ENCODE measurements around the gene SPINDOC. TPM values are rescaled to one million over a fixed set of nuclear protein-coding genes. Genes with fewer than 3 reads are reported as not detected.
"Not testable (repeated sequence)": the region's sequence is repeated elsewhere in the genome, so short reads cannot be mapped to it uniquely, and the experiment has no call there.

Gene SPINDOC
- total and polyA plus RNA-seq, 2 experiments from 2014 or later = 0.86 to 15.3 TPM

GRCh38 chr11:63802637-63803414, 10.4 kb upstream of the SPINDOC start:
- H3K27ac ChIP-seq = peak overlapping the region; percentile 27
- TF ChIP-seq EZH2phosphoT487 (IDR thresholded peaks at IDR 0.05; ENCODE audit: insufficient read depth, low read depth) = no peak
- no peak for TF ChIP-seq EZH2 (IDR thresholded peaks at IDR 0.05; ENCODE audit: insufficient read depth, poor library complexity, severe bottlenecking)
- 51 to 52% methylated on average over 10 of the region's 10 CpGs for WGBS, 2 experiments (ENCODE audit: low coverage in 1 of 2, low lambda C conversion rate in 2 of 2, missing lambda C conversion rate in 2 of 2)
- peak overlapping the region; percentile 0 for H3K4me2 ChIP-seq (ENCODE audit: unreplicated experiment)
- no peak overlapping the region for H3K9ac ChIP-seq
- H2AFZ ChIP-seq = no peak overlapping the region
- H3K9me2 ChIP-seq (ENCODE audit: insufficient read depth) = no peaks in the 10 kb centered on the region
- no peak overlapping the region for H3K4me3 ChIP-seq
- in situ Hi-C loops (cut with MboI) = no loop called here
- no peaks in the 10 kb centered on the region for H3K79me2 ChIP-seq (ENCODE audit: insufficient read depth)
- peaks cover 4% of the 10 kb centered on the region; the same call in 1 of the 2 replicates for H3K4me1 ChIP-seq (ENCODE audit: insufficient read depth)
- DNase-seq = peak; percentile 76
- no peaks in the 10 kb centered on the region for H3K27me3 ChIP-seq (replicated peaks; ENCODE audit: insufficient read depth)
- H3F3A ChIP-seq (ENCODE audit: insufficient read depth) = no peaks in the 10 kb centered on the region
- no peaks in the 10 kb centered on the region for H3K36me3 ChIP-seq (ENCODE audit: low read depth)
- no peaks in the 10 kb centered on the region for H3K9me3 ChIP-seq (ENCODE audit: low read depth)
- no peaks in the 10 kb centered on the region for H4K20me1 ChIP-seq (ENCODE audit: insufficient read depth)

GRCh38 chr11:63804259-63804658, 9.0 kb upstream of the SPINDOC start:
- H3K4me1 ChIP-seq (ENCODE audit: insufficient read depth) = peaks cover 4% of the 10 kb centered on the region; the same call in 1 of the 2 replicates
- 92 to 94% methylated on average over 6 of the region's 6 CpGs for WGBS, 2 experiments (ENCODE audit: low coverage in 1 of 2, low lambda C conversion rate in 2 of 2, missing lambda C conversion rate in 2 of 2)
- H3K27ac ChIP-seq = no peak overlapping the region
- H3K9me2 ChIP-seq (ENCODE audit: insufficient read depth) = no peaks in the 10 kb centered on the region
- no peak overlapping the region for H3K9ac ChIP-seq
- in situ Hi-C loops (cut with MboI) = no loop called here
- TF ChIP-seq EZH2phosphoT487 (IDR thresholded peaks at IDR 0.05; ENCODE audit: insufficient read depth, low read depth) = no peak
- TF ChIP-seq EZH2 (IDR thresholded peaks at IDR 0.05; ENCODE audit: insufficient read depth, poor library complexity, severe bottlenecking) = no peak
- H2AFZ ChIP-seq = no peak overlapping the region
- no peaks in the 10 kb centered on the region for H3F3A ChIP-seq (ENCODE audit: insufficient read depth)
- no peaks in the 10 kb centered on the region for H3K79me2 ChIP-seq (ENCODE audit: insufficient read depth)
- no peaks in the 10 kb centered on the region for H3K36me3 ChIP-seq (ENCODE audit: low read depth)
- H4K20me1 ChIP-seq (ENCODE audit: insufficient read depth) = no peaks in the 10 kb centered on the region
- no peak overlapping the region for H3K4me3 ChIP-seq
- H3K27me3 ChIP-seq (replicated peaks; ENCODE audit: insufficient read depth) = no peaks in the 10 kb centered on the region
- H3K9me3 ChIP-seq (ENCODE audit: low read depth) = no peaks in the 10 kb centered on the region
- no peak overlapping the region for H3K4me2 ChIP-seq (ENCODE audit: unreplicated experiment)
- no peak for DNase-seq

- Histone ChIP-seq H3K79me2 (ENCODE audit: insufficient read depth) (no peaks in the 10 kb centered on the region), H3K4me1 (ENCODE audit: insufficient read depth) (peaks cover 4% of the 10 kb centered on the region; the same call in 1 of the 2 replicates), H3K4me3 (no peak overlapping the region), H4K20me1 (ENCODE audit: insufficient read depth) (no peaks in the 10 kb centered on the region), H3K27me3 (replicated peaks; ENCODE audit: insufficient read depth) (no peaks in the 10 kb centered on the region), H3K9me3 (ENCODE audit: low read depth) (no peaks in the 10 kb centered on the region), H3K4me2 (ENCODE audit: unreplicated experiment) (no peak overlapping the region), H3F3A (ENCODE audit: insufficient read depth) (no peaks in the 10 kb centered on the region), H3K9ac (no peak overlapping the region), H3K36me3 (ENCODE audit: low read depth) (no peaks in the 10 kb centered on the region), H2AFZ (no peak overlapping the region), H3K27ac (no peak overlapping the region), H3K9me2 (ENCODE audit: insufficient read depth) (no peaks in the 10 kb centered on the region)
- WGBS, 2 experiments (ENCODE audit: low coverage in 1 of 2, low lambda C conversion rate in 2 of 2, missing lambda C conversion rate in 2 of 2) = 85 to 91% methylated on average over 8 to 9 of the region's 9 CpGs
- no peak for DNase-seq
- in situ Hi-C loops (cut with MboI) = no loop called here
- TF ChIP-seq EZH2phosphoT487 (IDR thresholded peaks at IDR 0.05; ENCODE audit: insufficient read depth, low read depth) (no peak), EZH2 (IDR thresholded peaks at IDR 0.05; ENCODE audit: insufficient read depth, poor library complexity, severe bottlenecking) (no peak)
These were observed 7.3 kb upstream of the SPINDOC start for GRCh38 chr11:63805844-63806415.

- H3K9ac ChIP-seq; H3K27ac ChIP-seq; H3K9me3 ChIP-seq (ENCODE audit: low read depth); H3K4me3 ChIP-seq; H3K36me3 ChIP-seq (ENCODE audit: low read depth); H3K4me2 ChIP-seq (ENCODE audit: unreplicated experiment); H3F3A ChIP-seq (ENCODE audit: insufficient read depth); H2AFZ ChIP-seq; DNase-seq; H4K20me1 ChIP-seq (ENCODE audit: insufficient read depth); in situ Hi-C loops (cut with MboI); H3K27me3 ChIP-seq (replicated peaks; ENCODE audit: insufficient read depth); H3K9me2 ChIP-seq (ENCODE audit: insufficient read depth): not testable (repeated sequence)
- peaks cover 19% of the 10 kb centered on the region for H3K79me2 ChIP-seq (ENCODE audit: insufficient read depth)
- peaks cover 15% of the 10 kb centered on the region for H3K4me1 ChIP-seq (ENCODE audit: insufficient read depth)
- WGBS, 2 experiments (ENCODE audit: low coverage in 1 of 2, low lambda C conversion rate in 2 of 2, missing lambda C conversion rate in 2 of 2) = 89 to 92% methylated on average over 11 of the region's 11 CpGs
These were observed 2.9 kb upstream of the SPINDOC start for GRCh38 chr11:63810383-63810782.
